Stimulated activated CD8-positive, alpha-beta memory T cell treated with anti-CD3 and anti-CD28 coated beads, Interleukin-4, amount 100 ng/mL, for 4 hours (primary cell): ENCODE measurements around the gene ATP8A2.

Experiments used
- DNase-seq, 2 donors: peaks; one replicate each; pipeline ENCODE4 v3.0.0-alpha.2; 2020; ENCODE audit warnings: low read depth in 2 of 2, low spot score in 1 of 2

Gene ATP8A2

DNA sequence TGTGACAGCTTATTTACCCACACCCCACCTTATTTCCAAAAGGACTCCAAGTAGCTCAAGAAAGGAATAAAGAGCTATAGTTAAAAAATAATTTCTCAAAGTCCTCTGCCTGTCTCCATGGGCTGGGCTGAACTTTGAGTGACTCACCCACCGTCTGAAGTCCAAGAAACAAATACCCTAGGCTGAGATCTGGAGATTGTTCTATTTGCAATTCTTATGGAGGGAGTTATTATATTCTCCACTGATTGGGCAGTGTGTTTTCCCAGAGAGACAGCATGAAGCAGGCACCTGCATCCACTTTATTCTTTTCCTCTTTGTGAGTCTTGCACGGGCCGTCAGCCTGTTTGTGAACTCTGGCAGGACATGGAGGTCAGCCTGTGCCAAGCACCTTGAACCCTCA lies 616.9 kb downstream of the ATP8A2 start:
- no peak for DNase-seq

DNA sequence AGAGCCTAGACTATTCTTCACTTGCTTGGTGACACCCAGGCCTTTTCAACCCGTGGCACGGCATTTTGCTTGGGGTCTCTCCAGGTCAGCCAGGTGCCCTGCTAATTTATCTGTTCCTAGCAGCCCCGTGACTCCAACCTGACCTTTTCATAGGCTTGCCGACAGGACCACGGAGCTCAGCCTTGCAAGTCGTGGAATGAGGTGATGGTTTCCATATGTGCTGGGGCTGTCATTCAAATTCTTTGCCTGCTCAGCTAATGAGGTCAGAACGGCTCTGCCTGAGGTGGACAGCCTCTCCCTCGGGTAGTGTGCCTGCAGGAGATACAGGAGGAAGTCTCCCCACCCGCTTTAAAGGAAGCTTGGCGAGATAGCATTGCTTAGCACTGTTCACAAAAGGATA lies 619.0 kb downstream of the ATP8A2 start:
- DNase-seq = no peak

DNA sequence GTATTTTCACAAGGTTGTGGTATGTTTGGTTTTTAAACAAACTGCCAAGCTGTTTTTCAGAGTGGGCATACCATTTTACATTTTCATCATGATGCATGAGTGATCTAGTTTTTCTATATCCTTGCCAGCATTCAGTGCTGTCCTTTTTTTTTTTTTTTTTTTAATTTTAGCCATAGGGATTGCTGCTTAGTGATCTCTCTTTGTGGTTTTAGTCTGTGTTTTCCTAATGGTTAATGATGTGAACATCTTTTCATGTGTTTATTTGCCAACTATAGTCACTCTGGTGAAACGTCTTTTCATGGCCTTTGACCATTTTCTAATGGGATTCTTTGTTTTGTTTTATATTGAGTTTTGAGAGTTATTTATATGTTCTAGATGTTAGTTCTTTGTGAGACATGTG lies 620.3 kb downstream of the ATP8A2 start:
- no peak for DNase-seq

DNA sequence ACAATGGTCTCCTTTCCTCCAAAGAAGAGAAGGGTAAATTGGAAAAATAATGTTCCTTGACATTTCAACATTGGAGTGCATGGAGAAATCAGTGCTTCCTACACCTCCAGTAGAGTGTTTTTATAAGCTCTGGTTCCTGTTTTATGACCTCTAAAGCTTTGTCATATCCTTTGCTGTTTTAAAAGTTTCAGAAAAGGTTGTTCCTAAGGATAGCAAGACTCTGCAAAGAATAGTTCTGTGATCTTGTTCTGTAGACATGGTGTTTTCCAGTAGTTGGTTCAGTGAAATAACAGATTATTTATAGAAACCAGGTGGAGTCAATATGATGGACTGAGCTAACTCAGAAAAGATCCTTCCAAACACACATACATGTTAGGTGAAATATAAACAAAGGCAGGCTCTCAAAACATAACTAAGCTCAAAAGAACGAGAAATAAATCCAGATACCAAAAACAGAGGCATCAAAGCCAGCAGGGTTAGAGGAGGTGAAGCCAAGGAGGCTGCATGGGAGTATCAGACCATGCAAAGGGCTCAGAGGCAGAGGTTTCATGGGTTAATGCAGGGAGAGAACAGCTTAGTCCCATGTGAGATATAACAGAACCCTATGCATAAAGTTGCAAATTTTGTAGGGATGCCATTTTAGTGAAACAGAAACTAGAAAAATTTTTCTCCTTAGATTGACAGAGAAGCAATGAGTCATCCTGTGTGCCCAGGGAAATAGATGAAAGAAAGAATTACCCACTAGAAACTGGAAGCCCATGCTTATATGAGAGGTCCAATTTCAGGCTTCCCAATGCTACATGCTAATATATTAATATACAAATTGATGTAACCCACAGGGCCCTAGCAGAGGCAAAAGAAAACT lies 635.7 kb downstream of the ATP8A2 start:
- no peak for DNase-seq

DNA sequence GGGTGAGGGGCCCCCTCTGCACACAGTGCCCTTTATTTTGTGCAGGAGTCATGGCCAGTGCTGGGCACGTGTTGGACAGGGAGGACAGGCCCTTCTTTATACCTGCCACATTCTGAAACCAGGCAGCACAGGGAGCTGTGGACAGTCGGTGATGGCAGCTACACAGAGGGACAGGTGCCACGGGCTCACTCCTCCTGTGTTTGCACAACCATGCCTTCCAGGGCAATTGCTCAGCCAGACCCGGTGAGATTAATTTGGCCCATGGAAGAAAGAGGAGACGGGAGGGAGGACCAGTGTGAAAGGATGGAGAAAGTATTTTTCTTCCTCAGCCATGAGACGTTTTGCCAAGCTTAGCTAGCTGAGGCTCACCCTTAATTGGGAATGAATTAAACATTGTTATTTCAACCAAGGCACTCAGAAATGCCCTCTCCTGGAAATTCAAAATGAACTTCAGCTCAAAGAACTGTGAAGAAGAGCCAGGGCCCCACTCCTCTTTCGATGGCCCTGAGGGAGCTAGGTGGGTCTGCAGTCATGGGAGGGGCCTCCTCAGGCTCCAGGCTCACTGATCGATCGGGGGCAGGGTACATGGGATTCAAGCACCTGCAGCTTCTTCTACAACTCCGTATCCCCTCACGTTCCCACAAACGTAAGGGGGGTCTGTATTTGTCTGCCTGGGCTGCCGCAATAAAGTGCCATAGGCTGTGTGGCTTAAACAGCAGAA lies 638.9 kb downstream of the ATP8A2 start:
- DNase-seq = no peak

DNA sequence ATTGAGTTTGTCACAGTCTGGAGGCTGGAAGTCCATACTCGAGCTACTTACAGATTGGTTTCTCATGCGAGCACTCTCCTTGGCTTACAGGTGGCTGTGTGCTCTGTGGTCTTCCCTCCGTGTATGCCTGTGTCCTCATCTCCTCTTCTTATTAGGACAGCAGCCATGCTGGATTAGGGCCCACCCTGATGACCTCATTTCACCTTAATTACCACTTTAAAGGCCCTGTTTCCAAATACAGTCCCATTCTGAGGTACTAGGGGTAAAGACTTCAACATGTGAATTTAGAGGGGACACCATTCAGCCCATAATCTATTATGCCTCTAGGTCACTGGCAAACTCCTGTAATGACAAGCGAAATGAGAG lies 639.4 kb downstream of the ATP8A2 start:
- DNase-seq = no peak

DNA sequence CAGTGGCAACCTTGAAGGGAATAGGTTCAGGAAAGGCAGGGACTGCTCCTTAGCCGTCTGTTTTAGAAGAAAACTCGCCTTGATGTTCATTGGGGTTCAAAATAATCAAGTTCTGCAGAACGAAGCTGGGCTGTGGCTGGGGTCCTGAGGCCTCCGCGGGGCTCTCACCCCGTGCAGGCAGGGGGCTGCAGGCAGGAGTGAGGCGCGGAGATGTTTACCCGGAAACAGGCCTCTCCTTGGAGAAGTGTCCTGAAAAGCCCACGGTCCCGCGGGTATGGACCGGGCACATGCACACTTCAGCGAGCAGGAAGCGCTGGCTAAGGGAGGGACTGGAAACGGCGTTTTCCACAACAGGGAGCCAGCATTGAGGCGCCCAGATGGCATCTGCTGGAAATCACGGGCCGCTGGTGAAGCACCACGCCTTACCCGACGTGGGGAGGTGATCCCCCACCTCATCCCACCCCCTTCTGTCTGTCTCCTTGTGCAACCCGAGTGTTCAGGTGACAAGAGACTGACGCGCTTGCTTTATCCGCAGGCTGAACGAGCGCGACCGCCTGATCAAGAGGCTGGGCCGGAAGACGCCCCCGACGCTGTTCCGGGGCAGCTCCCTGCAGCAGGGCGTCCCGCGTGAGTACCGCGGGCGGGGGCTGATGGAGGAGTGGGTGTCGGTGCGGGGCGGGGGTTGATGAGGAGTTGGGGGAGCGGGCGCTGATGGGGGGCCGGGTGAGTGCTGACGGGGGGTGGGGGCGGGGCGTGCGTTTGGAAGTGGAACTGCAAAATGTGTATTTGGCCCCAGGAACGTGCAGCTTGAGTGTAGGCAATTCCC lies 640.4 kb downstream of the ATP8A2 start:
- peak; percentile 20 to 52 for DNase-seq

DNA sequence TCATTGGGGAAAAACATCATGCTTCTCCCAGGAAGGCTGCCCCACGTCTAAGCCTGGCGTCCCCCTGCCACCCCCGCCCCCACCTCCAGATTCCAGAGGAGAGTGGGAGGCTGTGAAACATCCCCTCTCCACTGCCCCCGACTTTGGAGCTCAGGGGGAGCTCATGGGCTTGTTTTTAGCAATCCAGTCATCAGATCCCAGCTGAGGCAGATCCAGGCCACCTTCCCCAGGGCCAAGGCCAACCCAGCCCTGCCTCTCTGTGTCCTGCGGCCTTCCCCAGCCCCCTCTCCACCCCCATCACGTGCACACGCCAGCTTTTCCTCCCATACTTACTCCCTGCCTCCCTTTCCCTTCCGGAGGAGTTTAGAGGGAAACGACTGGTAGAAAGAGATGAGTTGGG lies 641.2 kb downstream of the ATP8A2 start:
- DNase-seq = no peak

DNA sequence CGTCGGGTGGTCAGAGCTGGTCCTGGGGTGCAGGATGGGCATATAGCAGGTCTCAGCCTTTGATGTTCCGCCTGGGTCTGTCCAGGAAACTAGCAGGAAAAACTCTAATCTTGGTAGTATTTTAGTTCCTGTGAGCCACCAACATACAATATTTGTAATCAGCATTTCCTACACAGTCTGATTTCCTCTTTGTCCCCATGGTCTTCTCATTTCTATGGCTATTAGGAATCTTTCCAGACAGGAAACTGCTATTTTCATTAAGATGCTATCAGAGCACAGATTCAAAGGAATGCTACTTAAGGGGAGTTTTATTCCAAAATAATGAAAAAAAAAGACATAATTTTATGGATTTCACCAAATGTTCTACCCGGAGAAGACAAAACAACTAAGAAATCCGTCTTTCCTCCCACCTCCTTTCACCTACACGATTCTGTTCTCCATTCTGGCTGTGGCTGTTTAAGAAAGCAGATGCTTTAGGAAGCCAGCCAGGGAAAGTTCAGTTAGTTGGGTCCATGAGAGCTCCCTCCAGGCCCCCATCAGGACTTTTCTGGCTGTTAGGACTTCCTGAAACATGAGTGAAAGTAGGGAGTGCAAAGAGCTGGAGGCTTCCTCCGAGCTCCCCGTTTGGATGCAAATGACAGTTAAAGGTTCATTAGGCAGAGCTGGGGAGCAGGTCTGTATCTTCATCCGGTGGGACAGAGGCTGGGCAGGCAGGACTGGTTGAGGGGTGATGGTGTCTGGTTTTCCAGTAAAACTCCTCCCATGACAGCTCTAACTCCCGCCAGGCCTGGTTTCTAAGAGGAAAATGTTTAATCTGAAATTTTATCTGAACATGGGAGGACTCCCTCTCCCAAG lies 643.7 kb downstream of the ATP8A2 start:
- no peak for DNase-seq

DNA sequence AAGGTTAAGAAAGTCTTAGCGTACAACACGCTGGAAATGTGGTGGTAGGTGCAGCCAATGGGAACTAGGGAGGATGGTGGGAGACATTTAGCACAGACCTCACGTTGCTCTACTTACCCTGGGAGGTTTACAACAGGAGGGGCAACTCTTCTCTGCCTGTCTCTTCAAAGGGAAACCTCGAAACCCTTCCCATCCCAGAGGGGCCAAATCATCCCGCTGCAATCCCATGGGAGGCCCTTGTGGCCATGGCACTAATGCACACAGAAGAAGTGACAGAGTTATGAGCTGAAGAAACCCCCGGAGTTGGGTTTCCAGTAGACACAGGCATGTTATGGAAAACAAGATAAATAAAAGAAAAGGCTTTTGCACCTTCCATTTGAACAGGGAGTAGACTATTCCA lies 644.4 kb downstream of the ATP8A2 start:
- DNase-seq = no peak

DNA sequence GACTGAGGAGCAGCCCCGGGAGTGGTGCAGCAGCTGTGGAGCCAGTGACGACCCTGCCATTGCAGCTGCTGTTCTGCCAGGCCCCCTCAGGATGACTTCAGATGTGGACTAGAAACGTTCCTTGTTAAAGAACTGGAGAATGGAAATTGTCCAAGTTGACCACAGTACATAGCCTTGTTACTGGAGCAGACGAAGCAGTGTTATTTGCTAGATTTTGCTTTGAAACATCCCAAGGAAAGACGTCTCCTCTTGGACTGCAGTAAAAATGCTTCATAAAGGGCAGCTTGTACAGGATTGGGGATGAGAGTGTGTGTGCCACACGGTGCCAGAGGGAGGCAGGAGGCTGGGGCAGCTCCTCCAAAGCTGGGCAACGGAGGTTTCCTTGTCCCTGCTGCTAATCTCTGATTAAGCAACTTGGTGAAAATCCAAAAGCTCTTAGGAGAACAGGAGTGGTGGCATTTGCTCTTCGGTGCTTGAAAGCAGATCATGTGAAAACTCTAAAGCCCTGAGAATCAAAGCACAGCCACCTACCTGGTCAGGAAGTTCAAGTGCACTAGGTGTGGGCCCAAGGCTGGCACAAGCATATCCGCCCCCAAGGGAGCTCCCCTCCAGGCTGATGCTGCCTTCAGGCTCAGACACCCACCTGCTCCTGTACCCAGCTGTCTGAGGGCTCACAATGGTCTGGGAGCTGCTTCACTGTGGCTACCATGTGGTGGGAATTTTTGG lies 645.6 kb downstream of the ATP8A2 start:
- DNase-seq = no peak

DNA sequence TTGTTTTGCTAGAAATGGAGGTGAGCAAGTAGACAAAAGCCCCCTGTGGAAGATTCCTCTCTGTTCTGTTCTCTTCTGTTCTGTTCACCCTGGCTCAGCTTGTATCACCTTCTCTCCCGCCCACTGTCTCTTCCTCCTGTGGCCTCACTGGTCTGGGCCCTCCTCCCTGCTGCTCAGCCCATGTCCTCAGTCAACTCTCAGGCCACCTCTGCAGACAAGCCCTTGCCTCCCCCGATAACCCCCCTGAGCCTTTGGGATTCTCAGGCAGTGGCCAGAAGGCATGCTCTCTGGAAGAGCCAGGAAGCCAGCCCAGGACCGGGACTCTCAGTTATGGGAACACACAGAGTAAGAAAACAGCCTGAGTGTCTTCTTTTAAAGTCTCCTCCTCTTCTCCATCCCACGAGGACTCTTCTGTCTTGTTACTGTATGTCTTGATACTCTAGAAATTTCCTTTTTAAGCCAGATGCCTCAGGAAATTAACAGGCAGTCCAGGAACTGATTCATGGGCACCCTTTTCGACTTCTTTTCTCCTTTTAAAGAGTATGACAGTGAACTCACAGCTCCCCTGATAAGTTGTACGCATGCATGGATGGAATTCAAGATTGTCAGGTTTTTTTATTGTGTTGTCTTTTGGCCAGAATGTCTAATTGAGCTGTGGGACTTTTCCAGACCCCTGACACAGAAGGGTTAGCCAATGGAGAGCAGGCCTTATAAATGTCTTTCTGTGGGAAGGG lies 646.3 kb downstream of the ATP8A2 start:
- DNase-seq = no peak

DNA sequence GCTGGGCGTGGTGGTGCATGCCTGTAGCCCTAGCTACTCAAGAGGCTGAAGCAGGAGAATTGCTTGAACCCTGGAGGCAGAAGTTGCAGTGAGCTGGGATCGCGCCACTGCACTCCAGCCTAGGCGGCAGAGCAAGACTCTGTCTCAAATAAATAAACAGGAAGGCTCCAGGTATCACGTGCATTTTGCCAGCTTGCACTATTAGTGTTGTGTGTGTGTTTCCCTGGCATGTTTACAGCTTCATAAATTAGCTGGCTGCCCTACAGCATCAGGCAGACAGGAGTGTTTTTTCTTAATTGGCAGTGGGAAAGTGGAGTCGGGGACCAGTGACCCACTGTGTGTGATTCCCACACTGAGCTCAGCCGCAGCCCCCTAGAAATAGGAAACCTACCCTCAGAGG lies 647.5 kb downstream of the ATP8A2 start:
- no peak for DNase-seq

DNA sequence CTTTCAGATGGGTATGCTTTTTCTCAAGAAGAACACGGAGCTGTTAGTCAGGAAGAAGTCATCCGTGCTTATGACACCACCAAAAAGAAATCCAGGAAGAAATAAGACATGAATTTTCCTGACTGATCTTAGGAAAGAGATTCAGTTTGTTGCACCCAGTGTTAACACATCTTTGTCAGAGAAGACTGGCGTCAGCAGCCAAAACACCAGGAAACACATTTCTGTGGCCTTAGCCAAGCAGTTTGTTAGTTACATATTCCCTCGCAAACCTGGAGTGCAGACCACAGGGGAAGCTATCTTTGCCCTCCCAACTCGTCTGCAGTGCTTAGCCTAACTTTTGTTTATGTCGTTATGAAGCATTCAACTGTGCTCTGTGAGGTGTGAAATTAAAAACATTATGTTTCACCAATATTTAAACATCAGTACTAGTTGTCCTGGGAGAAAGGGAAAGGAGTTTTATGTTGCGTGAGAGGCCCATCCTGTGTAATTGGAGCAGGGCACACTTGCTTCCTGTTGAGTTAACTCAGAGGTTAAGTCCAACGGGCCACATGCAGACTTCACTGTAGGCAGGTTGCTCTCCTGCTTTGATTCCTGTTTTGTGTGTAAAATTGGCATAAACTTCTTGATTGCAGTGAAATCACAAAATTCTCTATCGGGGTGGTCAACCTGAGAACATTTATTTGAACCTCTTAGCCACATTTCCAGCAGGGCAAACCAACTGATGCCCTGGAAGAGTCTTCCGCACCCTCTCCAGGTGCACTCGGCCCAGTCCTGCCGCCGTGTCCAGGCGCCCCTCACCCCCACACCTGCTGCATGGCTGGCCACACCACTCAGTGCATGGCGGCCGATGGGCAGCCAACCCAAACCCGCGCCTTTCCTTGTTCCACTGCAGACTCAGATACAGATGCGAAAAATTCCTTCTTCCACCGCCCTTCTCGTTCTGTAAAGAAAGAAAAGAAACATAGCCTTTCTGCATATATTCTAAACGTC lies 648.4 kb downstream of the ATP8A2 start:
- no peak for DNase-seq

DNA sequence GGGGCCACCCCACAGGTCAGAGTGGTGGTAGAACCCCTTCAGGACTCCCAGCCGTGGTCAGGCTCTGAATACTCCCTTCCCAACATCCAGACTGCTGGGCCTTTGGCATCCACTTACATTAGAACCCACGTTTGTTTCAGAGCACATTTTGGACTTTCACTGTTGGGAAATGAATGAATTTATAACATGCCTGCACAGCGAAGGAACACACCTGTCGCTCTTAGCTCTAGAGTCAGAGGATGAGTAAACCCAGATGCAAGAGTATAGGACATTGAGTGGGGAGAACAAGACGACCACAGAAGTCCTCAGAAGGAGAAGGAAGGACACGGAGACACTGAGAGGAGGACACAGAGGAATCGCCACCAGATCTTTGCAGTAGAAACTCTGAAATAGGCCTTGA lies 649.1 kb downstream of the ATP8A2 start:
- DNase-seq = no peak

DNA sequence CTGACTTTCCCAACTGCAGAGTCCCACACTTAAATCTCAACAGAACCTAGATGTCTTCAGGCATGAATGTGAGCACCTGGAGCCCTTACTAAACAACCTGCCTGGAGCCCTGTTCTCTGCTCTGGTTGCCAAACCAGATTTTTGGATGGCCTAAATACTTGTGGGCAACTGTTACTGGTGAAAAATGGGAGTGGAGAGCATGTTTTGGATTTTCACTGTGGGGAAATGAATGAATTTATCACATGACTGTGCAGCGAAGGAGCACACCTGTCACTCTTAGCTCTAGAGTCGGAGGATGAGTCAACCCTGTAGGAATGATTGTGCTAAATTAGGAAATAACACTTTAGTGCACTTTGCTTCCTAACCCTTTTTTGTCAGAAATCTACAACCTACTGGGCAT lies 649.7 kb downstream of the ATP8A2 start:
- no peak for DNase-seq

DNA sequence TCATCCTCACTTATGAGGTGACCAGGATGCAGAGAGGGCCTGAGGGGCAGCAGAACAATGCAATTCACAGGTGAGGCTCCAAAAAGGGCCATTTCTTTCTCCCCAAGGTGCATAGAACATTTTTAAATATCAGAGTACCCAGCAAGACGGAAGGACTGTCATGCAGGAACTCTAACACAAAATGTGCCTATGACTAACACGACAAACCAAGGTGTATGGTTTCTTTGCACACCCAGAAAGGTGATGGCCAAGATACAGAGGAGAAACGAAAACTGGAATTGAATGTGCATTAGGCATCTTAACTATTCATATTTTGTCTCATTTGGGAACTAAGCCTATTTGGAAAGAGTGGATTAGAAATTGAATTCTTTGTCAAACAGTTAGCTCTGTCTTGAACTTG lies 650.2 kb downstream of the ATP8A2 start:
- no peak for DNase-seq

DNA sequence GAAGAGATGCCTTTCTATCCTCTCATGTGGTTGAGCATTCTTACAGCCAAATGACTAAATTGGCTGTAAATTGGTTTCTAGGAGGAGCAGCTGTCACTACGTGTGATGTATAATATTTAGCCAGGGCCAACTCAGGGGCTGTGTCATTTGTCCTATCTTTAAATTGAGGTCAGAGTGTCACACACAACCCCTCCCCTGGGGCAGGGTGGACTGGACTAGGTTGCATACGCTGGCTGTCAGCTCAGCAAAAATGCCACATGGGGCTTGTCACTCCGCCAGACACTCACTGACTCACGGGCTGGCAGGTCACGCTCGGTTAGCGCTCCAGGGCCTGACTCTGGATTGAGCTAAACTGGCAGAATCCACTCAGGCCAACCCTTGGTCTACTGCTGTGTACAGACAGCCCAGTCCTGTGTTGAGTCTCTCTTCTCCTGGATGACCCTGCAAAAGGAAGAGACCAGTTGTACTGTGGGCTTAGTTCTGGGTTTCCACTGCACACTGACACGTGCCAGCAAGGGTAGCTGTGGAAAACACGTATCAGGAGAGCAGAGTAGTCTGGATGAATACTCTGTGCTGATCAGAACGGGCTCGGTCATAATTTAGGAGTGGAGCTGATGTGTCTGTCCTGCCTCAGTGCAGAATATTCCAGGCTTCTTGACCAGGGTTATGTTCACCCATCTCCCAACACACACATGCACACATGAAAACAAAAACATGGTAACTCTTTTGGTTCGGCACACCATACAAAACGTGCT lies 650.9 kb downstream of the ATP8A2 start:
- no peak for DNase-seq
